ENCODE measurements around the gene INPP5A. TPM values are rescaled to one million over a fixed set of nuclear protein-coding genes. Genes with fewer than 3 reads are reported as not detected.

Gene INPP5A
- total and polyA plus RNA-seq, 10 of the 15 experiments (the other 5 are each of a cell fraction or from before 2014, with no cell fraction given), result 0.52 to 15.0 (median 6.3) TPM

- TF ChIP-seq ZBED1 (IDR thresholded peaks at IDR 0.05; ENCODE audit: borderline replicate concordance) (no peak), MEF2A (IDR thresholded peaks at IDR 0.05; ENCODE audit: insufficient read depth, low read depth, low read length) (no peak), SIX5 (IDR thresholded peaks at IDR 0.05; ENCODE audit: low read depth, low read length, severe bottlenecking) (no peak), SMAD1 (IDR thresholded peaks at IDR 0.05; ENCODE audit: low read depth, partially characterized antibody) (no peak), RFX5 (IDR thresholded peaks at IDR 0.05; ENCODE audit: low read depth, low read length) (no peak), MYB (IDR thresholded peaks at IDR 0.05; ENCODE audit: borderline replicate concordance, low read depth, low read length) (no peak)
- TF ChIP-seq, protein P1, sequence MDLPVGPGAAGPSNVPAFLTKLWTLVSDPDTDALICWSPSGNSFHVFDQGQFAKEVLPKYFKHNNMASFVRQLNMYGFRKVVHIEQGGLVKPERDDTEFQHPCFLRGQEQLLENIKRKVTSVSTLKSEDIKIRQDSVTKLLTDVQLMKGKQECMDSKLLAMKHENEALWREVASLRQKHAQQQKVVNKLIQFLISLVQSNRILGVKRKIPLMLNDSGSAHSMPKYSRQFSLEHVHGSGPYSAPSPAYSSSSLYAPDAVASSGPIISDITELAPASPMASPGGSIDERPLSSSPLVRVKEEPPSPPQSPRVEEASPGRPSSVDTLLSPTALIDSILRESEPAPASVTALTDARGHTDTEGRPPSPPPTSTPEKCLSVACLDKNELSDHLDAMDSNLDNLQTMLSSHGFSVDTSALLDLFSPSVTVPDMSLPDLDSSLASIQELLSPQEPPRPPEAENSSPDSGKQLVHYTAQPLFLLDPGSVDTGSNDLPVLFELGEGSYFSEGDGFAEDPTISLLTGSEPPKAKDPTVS (IDR thresholded peaks at IDR 0.05; ENCODE audit: low read depth, low read length), result no peak
Observed at GRCh38 chr10:132754071-132754470, 216.5 kb downstream of the INPP5A start (continued).

- H3K27ac ChIP-seq (ENCODE audit: control insufficient read depth, insufficient read depth), result no peak overlapping the region
- no peak overlapping the region for H3K9ac ChIP-seq (ENCODE audit: control insufficient read depth, insufficient read depth, low read length)
- FAIRE-seq, result no peak
- in situ Hi-C loops (cut with MboI), result no loop called here
- DNase-seq (ENCODE audit: low read depth, low spot score), result no peak
- no peak overlapping the region for H2AFZ ChIP-seq (ENCODE audit: control insufficient read depth, low read depth, low read length)
- ChIA-PET SMC1A (ENCODE audit: uncharacterized antibody, unreplicated experiment) (interaction anchor here (0.6 kb wide), 1 partner anchor 120 kb away, joined by 3 read pairs; no protein-coding TSS in a partner anchor), POLR2A (no interaction called here), RAD21 (ENCODE audit: unreplicated experiment) (no interaction called here), CTCF (no interaction called here)
- H3K4me3 ChIP-seq, result no peak overlapping the region
- no peaks in the 10 kb centered on the region for H3K4me1 ChIP-seq (ENCODE audit: control insufficient read depth, insufficient read depth, low read length)
- no peaks in the 10 kb centered on the region for H3K79me2 ChIP-seq (ENCODE audit: control insufficient read depth, insufficient read depth, low read length)
- intact Hi-C loops (cut with micrococcal nuclease; ENCODE audit: unreplicated experiment), result no loop called here
- H3K36me3 ChIP-seq (ENCODE audit: control insufficient read depth in 2 of 2, insufficient read depth in 2 of 2, low read length in 1 of 2), result no peaks in the 10 kb centered on the region; a peak in 3 of 4 replicates
- no peaks in the 10 kb centered on the region for H3K27me3 ChIP-seq (replicated peaks in 1 of 2; ENCODE audit: control insufficient read depth in 2 of 2, insufficient read depth in 2 of 2, low read length in 1 of 2)
- no peaks in the 10 kb centered on the region for H4K20me1 ChIP-seq (ENCODE audit: control insufficient read depth, insufficient read depth)
- ATAC-seq, result no peak
- H3K9me3 ChIP-seq (replicated peaks; ENCODE audit: control insufficient read depth, insufficient read depth, low read length), result peaks cover 2% of the 10 kb centered on the region; the same call in 2 of the 3 replicates
- H3K4me2 ChIP-seq (ENCODE audit: control insufficient read depth, insufficient read depth), result no peak overlapping the region
- WGBS (ENCODE audit: insufficient coverage, insufficient replicate concordance, low lambda C conversion rate, missing lambda C conversion rate), result 96% methylated on average over 15 of the region's 15 CpGs
- no TSS peak for BruUV-seq (replicated peaks)
- 0 out of 2 replicates have a peak, but pooled peaks have one; percentile 31 for TF ChIP-seq TCF3 (IDR thresholded peaks at IDR 0.05; ENCODE audit: borderline replicate concordance, insufficient read depth, low read depth, low read length)
- no peak for TF ChIP-seq EZH2 (IDR thresholded peaks at IDR 0.05; ENCODE audit: borderline replicate concordance, control insufficient read depth, low read depth, low read length)
- TF ChIP-seq PBX3 (IDR thresholded peaks at IDR 0.05; ENCODE audit: insufficient replicate concordance, low read depth, low read length), result peak; percentile 51
- no peak for TF ChIP-seq TCF7 (IDR thresholded peaks at IDR 0.05; ENCODE audit: borderline replicate concordance)
- no peak for TF ChIP-seq MEF2A (IDR thresholded peaks at IDR 0.05; ENCODE audit: insufficient read depth, low read depth, low read length)
- TF ChIP-seq MTA3 (IDR thresholded peaks at IDR 0.05; ENCODE audit: borderline replicate concordance, low read length), result no peak
- TF ChIP-seq, protein P2, sequence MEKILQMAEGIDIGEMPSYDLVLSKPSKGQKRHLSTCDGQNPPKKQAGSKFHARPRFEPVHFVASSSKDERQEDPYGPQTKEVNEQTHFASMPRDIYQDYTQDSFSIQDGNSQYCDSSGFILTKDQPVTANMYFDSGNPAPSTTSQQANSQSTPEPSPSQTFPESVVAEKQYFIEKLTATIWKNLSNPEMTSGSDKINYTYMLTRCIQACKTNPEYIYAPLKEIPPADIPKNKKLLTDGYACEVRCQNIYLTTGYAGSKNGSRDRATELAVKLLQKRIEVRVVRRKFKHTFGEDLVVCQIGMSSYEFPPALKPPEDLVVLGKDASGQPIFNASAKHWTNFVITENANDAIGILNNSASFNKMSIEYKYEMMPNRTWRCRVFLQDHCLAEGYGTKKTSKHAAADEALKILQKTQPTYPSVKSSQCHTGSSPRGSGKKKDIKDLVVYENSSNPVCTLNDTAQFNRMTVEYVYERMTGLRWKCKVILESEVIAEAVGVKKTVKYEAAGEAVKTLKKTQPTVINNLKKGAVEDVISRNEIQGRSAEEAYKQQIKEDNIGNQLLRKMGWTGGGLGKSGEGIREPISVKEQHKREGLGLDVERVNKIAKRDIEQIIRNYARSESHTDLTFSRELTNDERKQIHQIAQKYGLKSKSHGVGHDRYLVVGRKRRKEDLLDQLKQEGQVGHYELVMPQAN (conservative IDR thresholded peaks at IDR 0.05), result no peak
- no peak for TF ChIP-seq IKZF1 (conservative IDR thresholded peaks at IDR 0.05)
- no peak for TF ChIP-seq ZNF217 (IDR thresholded peaks at IDR 0.05)
- no peak for TF ChIP-seq SREBF2 (IDR thresholded peaks at IDR 0.05; ENCODE audit: low read length)
- 0 out of 2 replicates have a peak, but pooled peaks have one; percentile 7 for TF ChIP-seq POLR2A (IDR thresholded peaks at IDR 0.05; ENCODE audit: low read depth, low read length)
- 0 out of 2 replicates have a peak, but pooled peaks have one; percentile 26 for TF ChIP-seq NFIC (IDR thresholded peaks at IDR 0.05; ENCODE audit: low read depth, low read length)
Observed at GRCh38 chr10:132755166-132755711, 217.7 kb downstream of the INPP5A start.

Measured in GM12878 (cell line).